B cell (primary cell): ENCODE data around the gene KRTAP19-2. TPM values are rescaled to one million over a fixed set of nuclear protein-coding genes. Genes with fewer than 3 reads are reported as not detected.

Experiments used
- ATAC-seq: fragments of 200-7000 bp; cut with Tn5 transposase; one replicate; pipeline ENCODE4 v1.10.0; 2021; ENCODE audit warnings: low read depth, mild to moderate bottlenecking, moderate number of reproducible peaks, moderate library complexity
- CTCF ChIA-PET: fragments of 350-600 bp; sonication (Branson Sonifier 250); formaldehyde crosslinking; loops from one replicate; lab custom pipeline; 2021; ENCODE audit warnings: antibody characterized with exemption, inconsistent platforms; lab: Charles Lee
- POLR2A ChIA-PET: fragments of 350-600 bp; sonication (Branson Sonifier 250); formaldehyde crosslinking; loops from one replicate; lab custom pipeline; 2021; ENCODE audit warnings: antibody characterized with exemption; lab: Charles Lee
- DNase-seq: peaks from one replicate; pipeline ENCODE4 v3.0.0; 2013
- H2AFZ ChIP-seq: 2 replicates; pipeline ENCODE4 v1.6.1; 2012; ENCODE audit warnings: mild to moderate bottlenecking, low read depth, low read length; ENCODE audit not compliant: insufficient read depth, poor library complexity, severe bottlenecking
- H3K27ac ChIP-seq, 2 donors: 1 replicate in 1 of 2; 2 replicates in 1 of 2; pipeline ENCODE4 v1.5.1; 2012 to 2013; ENCODE audit warnings: low read length in 2 of 2, mild to moderate bottlenecking in 2 of 2, moderate library complexity in 1 of 2
- H3K27me3 ChIP-seq, 4 experiments: fragments of 200-600 bp in 1 of 4; sonication (generic) in 1 of 4; replicated peaks in 1 of 4; 1 replicate in 2 of 4; 2 replicates in 2 of 4; pipeline versions ENCODE4 v1.6.1 to v1.7.0; 2013 to 2016; ENCODE audit warnings: low read length in 3 of 4, mild to moderate bottlenecking in 2 of 4, mixed read lengths in 1 of 4, moderate library complexity in 1 of 4; ENCODE audit not compliant: insufficient read depth in 4 of 4, control insufficient read depth in 3 of 4; ENCODE audit errors: control extremely low read depth in 1 of 4
- H3K36me3 ChIP-seq, 2 experiments: replicated peaks in 1 of 2; 1 replicate in 1 of 2; 2 replicates in 1 of 2; pipeline versions ENCODE4 v1.6.1 to v1.7.1; 2013; ENCODE audit warnings: low read length in 1 of 2; ENCODE audit not compliant: insufficient read depth in 2 of 2, control insufficient read depth in 1 of 2; ENCODE audit errors: control extremely low read depth in 1 of 2, extremely low read depth in 1 of 2
- H3K4me1 ChIP-seq, 2 donors: fragments of 200-600 bp in 1 of 2; sonication (generic) in 1 of 2; 1 replicate in 1 of 2; 2 replicates in 1 of 2; pipeline versions ENCODE4 v1.5.1 to v1.6.1; 2013 to 2017; ENCODE audit warnings: low read length in 2 of 2; ENCODE audit not compliant: control insufficient read depth in 2 of 2, insufficient read depth in 2 of 2
- H3K4me2 ChIP-seq: replicated peaks from 2 replicates; pipeline ENCODE3; 2012; ENCODE audit warnings: mild to moderate bottlenecking, low read depth, low read length; ENCODE audit not compliant: poor library complexity, severe bottlenecking
- H3K4me3 ChIP-seq, 5 experiments: fragments of 200-600 bp in 1 of 5; sonication (generic) in 1 of 5; 1 replicate in 3 of 5; 2 replicates in 2 of 5; pipeline versions ENCODE4 v1.5.1 to v1.7.0; 2011 to 2016; ENCODE audit warnings: low read length in 4 of 5, mild to moderate bottlenecking in 4 of 5, low read depth in 2 of 5, control low read depth in 1 of 5, moderate library complexity in 1 of 5; ENCODE audit not compliant: insufficient read depth in 1 of 5; ENCODE audit errors: control extremely low read depth in 1 of 5, extremely low read depth in 1 of 5
- H3K79me2 ChIP-seq: fragments of 200-600 bp; sonication (generic); one replicate; pipeline ENCODE4 v1.6.0; 2016; ENCODE audit warnings: low read length; ENCODE audit not compliant: control insufficient read depth, insufficient read depth
- H3K9ac ChIP-seq: fragments of 200-600 bp; sonication (generic); 2 replicates; pipeline ENCODE4 v1.6.1; 2017; ENCODE audit warnings: mild to moderate bottlenecking, low read length, moderate library complexity
- H3K9me3 ChIP-seq, 3 donors: one replicate each; pipeline versions ENCODE4 v1.6.1 to v1.7.1; 2013; ENCODE audit warnings: low read length in 2 of 3; ENCODE audit not compliant: control insufficient read depth in 2 of 3, insufficient read depth in 1 of 3; ENCODE audit errors: control extremely low read depth in 1 of 3
- H4K20me1 ChIP-seq: 2 replicates; pipeline ENCODE4 v1.6.0; 2012; ENCODE audit warnings: mild to moderate bottlenecking, low read length; ENCODE audit not compliant: insufficient read depth, control insufficient read depth, poor library complexity, severe bottlenecking
- H3K27ac Mint-ChIP-seq: one replicate; pipeline ENCODE4 v1.8.0; 2021; ENCODE audit warnings: mixed read lengths
- H3K27me3 Mint-ChIP-seq: one replicate; pipeline ENCODE4 v1.8.0; 2021; ENCODE audit warnings: mixed read lengths
- H3K4me1 Mint-ChIP-seq: one replicate; pipeline ENCODE4 v1.8.0; 2021; ENCODE audit warnings: mixed read lengths
- H3K4me3 Mint-ChIP-seq: one replicate; pipeline ENCODE4 v1.8.0; 2021; ENCODE audit warnings: mixed read lengths
- H3K9me3 Mint-ChIP-seq: one replicate; pipeline ENCODE4 v1.8.0; 2022; ENCODE audit warnings: mixed read lengths; ENCODE audit not compliant: insufficient read depth
- EZH2 ChIP-seq: IDR thresholded peaks from 2 replicates; pipeline ENCODE4 v1.6.1; 2012; ENCODE audit warnings: borderline replicate concordance, low read depth, mild to moderate bottlenecking, moderate library complexity, low read length; ENCODE audit not compliant: insufficient read depth, poor library complexity, severe bottlenecking
- WGBS: methylation state at CpG from one replicate; pipeline ENCODE4 v1.1.5; 2013; ENCODE audit warnings: missing lambda C conversion rate; ENCODE audit not compliant: insufficient coverage; 5-methylcytosine and 5-hydroxymethylcytosine counted together
- intact Hi-C: fragments of 100-400 bp; cut with micrococcal nuclease; formaldehyde crosslinking; loops from one replicate; pipeline ENCODE4 v1.10.0; 2022
- polyA plus RNA-seq: library from polyadenylated mRNA; depleted of rRNA; stranded (reverse); fragments of >200 nt; gene quantifications from 2 replicates; pipeline ENCODE4 v1.2.3, GENCODE V29; 2012
- total RNA-seq, 2 donors: library from RNA; stranded (reverse); fragments of 120-200 nt in 1 of 2; gene quantifications; 1 replicate in 1 of 2; 2 replicates in 1 of 2; pipeline versions ENCODE4 v1.2.3 to v1.2.4, GENCODE V29; 2013 to 2022
- TF ChIP-seq, protein P1 (sequence below): fragments of 200-600 bp; IDR thresholded peaks from one replicate; pipeline ENCODE4 v1.8.0; 2022; ENCODE audit warnings: antibody characterized with exemption, mild to moderate bottlenecking

Gene KRTAP19-2
- total and polyA plus RNA-seq, 2 donors (not counting 1 experiment from before 2014, with no cell fraction given), result not detected

DNA sequence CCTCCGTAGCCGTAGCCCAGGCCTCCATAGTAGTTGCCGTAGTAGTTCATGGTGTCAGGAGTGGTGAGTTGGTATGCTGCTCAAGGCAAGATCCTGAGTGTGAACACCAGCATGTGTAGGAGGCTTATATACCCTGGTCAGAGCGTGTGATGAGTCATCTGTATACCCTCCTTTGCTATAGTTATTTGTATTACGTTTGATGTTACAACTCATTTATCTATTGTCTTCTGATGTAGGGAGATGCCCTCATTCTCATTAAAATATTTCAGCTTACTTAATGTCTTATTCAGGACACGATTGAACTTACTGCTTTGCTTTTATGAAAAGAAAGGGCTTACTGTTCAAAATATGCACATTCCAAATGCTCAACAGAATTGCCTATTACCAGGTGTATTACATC lies 14.8 kb upstream of the KRTAP19-2 start, which contains the start of gene KRTAP19-5:
TSS of gene KRTAP19-5 (minus strand) at position 101 of the 400 bp plus-strand sequence. CDS start at position 50, 51 bp downstream.
- Histone ChIP-seq H3K4me3 (no peak within 1 kb of the TSS), H3K4me2 (no peak within 1 kb of the TSS), H3K4me1 (no peaks in the 10 kb centered on the region), H3K27me3 (no peaks in the 10 kb centered on the region), H3K9me3 (peaks cover 0 to 2% (median 0%) of the 10 kb centered on the region in 3 donors), H3K36me3 (no peaks in the 10 kb centered on the region), H3K9ac (no peak within 1 kb of the TSS), H2AFZ (no peak within 1 kb of the TSS), H3K79me2 (no peaks in the 10 kb centered on the region), H4K20me1 (no peaks in the 10 kb centered on the region), H3K27ac (no peak within 1 kb of the TSS)
- no peak within 1 kb of the TSS for H3K4me3 Mint-ChIP-seq
- intact Hi-C loops, result no loop called here
- ATAC-seq (no peak), DNase-seq (no peak)
- no peak within 1 kb of the TSS for H3K27ac Mint-ChIP-seq
- no peaks in the 10 kb centered on the region for H3K4me1 Mint-ChIP-seq
- POLR2A ChIA-PET, result no interaction called here
- WGBS, result 100% methylated on average over 1 of the region's 6 CpGs
- H3K27me3 Mint-ChIP-seq, result no peaks in the 10 kb centered on the region
- no peaks in the 10 kb centered on the region for H3K9me3 Mint-ChIP-seq
- CTCF ChIA-PET, result no interaction called here
- no peak for TF ChIP-seq EZH2
- TF ChIP-seq, protein P1, sequence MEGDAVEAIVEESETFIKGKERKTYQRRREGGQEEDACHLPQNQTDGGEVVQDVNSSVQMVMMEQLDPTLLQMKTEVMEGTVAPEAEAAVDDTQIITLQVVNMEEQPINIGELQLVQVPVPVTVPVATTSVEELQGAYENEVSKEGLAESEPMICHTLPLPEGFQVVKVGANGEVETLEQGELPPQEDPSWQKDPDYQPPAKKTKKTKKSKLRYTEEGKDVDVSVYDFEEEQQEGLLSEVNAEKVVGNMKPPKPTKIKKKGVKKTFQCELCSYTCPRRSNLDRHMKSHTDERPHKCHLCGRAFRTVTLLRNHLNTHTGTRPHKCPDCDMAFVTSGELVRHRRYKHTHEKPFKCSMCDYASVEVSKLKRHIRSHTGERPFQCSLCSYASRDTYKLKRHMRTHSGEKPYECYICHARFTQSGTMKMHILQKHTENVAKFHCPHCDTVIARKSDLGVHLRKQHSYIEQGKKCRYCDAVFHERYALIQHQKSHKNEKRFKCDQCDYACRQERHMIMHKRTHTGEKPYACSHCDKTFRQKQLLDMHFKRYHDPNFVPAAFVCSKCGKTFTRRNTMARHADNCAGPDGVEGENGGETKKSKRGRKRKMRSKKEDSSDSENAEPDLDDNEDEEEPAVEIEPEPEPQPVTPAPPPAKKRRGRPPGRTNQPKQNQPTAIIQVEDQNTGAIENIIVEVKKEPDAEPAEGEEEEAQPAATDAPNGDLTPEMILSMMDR, result no peak

DNA sequence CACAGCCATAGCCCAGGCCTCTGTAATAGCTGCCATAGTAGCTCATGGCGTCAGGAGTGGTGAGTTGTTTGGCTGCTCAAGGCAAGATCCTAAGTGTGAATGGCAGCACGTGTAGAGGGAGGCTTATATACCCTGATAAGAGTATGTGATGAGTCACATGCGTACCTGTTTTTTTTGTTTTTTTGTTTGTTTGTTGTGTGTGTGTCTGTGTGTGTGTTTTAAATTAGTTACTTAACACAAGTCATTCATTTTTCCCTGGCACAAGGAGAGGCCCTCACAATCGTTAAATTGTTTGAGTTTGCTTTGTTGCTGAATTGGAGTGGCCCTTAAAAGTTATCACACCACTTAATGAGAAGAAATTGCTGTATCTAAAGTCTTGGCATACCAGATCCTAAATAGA lies 9.8 kb upstream of the KRTAP19-2 start, which contains the start of gene KRTAP19-4:
TSS of gene KRTAP19-4 (minus strand) at position 101 of the 400 bp plus-strand sequence. CDS start at position 46, 55 bp downstream.
- intact Hi-C loops, result no loop called here
- no peak within 1 kb of the TSS for H3K27ac ChIP-seq
- TF ChIP-seq, protein P1, result no peak
- no peak for TF ChIP-seq EZH2
- H2AFZ ChIP-seq, result no peak within 1 kb of the TSS
- H3K79me2 ChIP-seq, result no peaks in the 10 kb centered on the region
- Mint-ChIP-seq H3K27me3 (no peaks in the 10 kb centered on the region), H3K27ac (no peak within 1 kb of the TSS), H3K4me1 (no peaks in the 10 kb centered on the region), H3K4me3 (no peak within 1 kb of the TSS), H3K9me3 (no peaks in the 10 kb centered on the region)
- H3K36me3 ChIP-seq, result no peaks in the 10 kb centered on the region
- H3K27me3 ChIP-seq, result no peaks in the 10 kb centered on the region
- ChIA-PET CTCF (no interaction called here), POLR2A (no interaction called here)
- DNase-seq (no peak), ATAC-seq (no peak)
- peaks cover 0 to 9% (median 0%) of the 10 kb centered on the region in 3 donors for H3K9me3 ChIP-seq
- WGBS, result no CpG with 5 or more reads among the region's 4 CpGs
- H3K9ac ChIP-seq, result no peak within 1 kb of the TSS
- H3K4me2 ChIP-seq, result no peak within 1 kb of the TSS
- H3K4me3 ChIP-seq, result no peak within 1 kb of the TSS
- no peaks in the 10 kb centered on the region for H3K4me1 ChIP-seq
- H4K20me1 ChIP-seq, result no peaks in the 10 kb centered on the region
